GM18858 (cell line): Measurements from ENCODE around the gene LY86.

Experiments used
- ATAC-seq: cut with Tn5 transposase; IDR thresholded peaks from one replicate; pipeline ENCODE4 v1.9.1; 2021; ENCODE audit not compliant: unreplicated experiment

The LY86 gene

GRCh38 chr6:6700407-6701270, 112.1 kb downstream of the LY86 start:
- ATAC-seq, result no peak

GRCh38 chr6:6701864-6702263, 113.3 kb downstream of the LY86 start:
- ATAC-seq, result no peak

GRCh38 chr6:6703699-6704098, 115.2 kb downstream of the LY86 start:
- no peak for ATAC-seq
